ACC112 (cell line): ENCODE data around the gene FERD3L.
A peak's percentile ranks its signal among the peaks of the same experiment; 100 is the strongest.

ENCODE experiments used
- H2AFZ ChIP-seq: fragments of 200-600 bp; sonication (generic); one replicate; pipeline ENCODE4 v1.6.0; 2017; ENCODE audit warnings: antibody characterized with exemption, low read length; ENCODE audit not compliant: unreplicated experiment
- H3K27ac ChIP-seq: fragments of 200-600 bp; sonication (generic); 2 replicates; pipeline ENCODE4 v1.5.1; 2014; ENCODE audit warnings: low read depth, mild to moderate bottlenecking, antibody characterized with exemption, low read length, moderate library complexity
- H3K27me3 ChIP-seq: fragments of 200-600 bp; sonication (generic); 2 replicates; pipeline ENCODE4 v1.6.1; 2014; ENCODE audit warnings: mild to moderate bottlenecking, antibody characterized with exemption, low read length, moderate library complexity, mixed read lengths; ENCODE audit not compliant: insufficient read depth
- H3K36me3 ChIP-seq: fragments of 200-600 bp; sonication (generic); 2 replicates; pipeline ENCODE4 v1.6.1; 2016; ENCODE audit warnings: mild to moderate bottlenecking, antibody characterized with exemption, low read length, moderate library complexity, mixed read lengths; ENCODE audit not compliant: insufficient read depth
- H3K4me1 ChIP-seq: fragments of 200-600 bp; sonication (generic); one replicate; pipeline ENCODE4 v1.6.1; 2016; ENCODE audit warnings: low read length, mixed read lengths; ENCODE audit not compliant: insufficient read depth, unreplicated experiment, control insufficient read depth
- H3K4me3 ChIP-seq: fragments of 200-600 bp; sonication (generic); 2 replicates; pipeline ENCODE4 v1.5.1; 2014; ENCODE audit warnings: mild to moderate bottlenecking, low read depth, low read length
- H3K79me2 ChIP-seq: fragments of 200-600 bp; sonication (generic); one replicate; pipeline ENCODE4 v1.6.0; 2016; ENCODE audit warnings: low read length; ENCODE audit not compliant: control insufficient read depth, unreplicated experiment, insufficient read depth

FERD3L gene

GRCh38 chr7:19117091-19117869 lies 27.9 kb downstream of the FERD3L start, which contains the start of gene TWIST1:
Gene TWIST1 (minus strand): TSS chr7:19117636. CDS start chr7:19117321, 315 bp downstream.
- H3K27me3 ChIP-seq: no peaks in the 10 kb centered on the region
- H3K4me1 ChIP-seq: peaks cover 14% of the 10 kb centered on the region
- H3K36me3 ChIP-seq: 0 out of 2 replicates have a peak, but pooled peaks cover 11% of the 10 kb centered on the region
- H3K4me3 ChIP-seq: peak within 1 kb of the TSS; percentile 96
- peaks cover 46% of the 10 kb centered on the region for H3K79me2 ChIP-seq
- H2AFZ ChIP-seq: peak within 1 kb of the TSS; percentile 85
- peak within 1 kb of the TSS; percentile 62 for H3K27ac ChIP-seq

- H3K27me3 ChIP-seq: no peaks in the 10 kb centered on the region
- peaks cover 14% of the 10 kb centered on the region for H3K4me1 ChIP-seq
- H3K27ac ChIP-seq: peak overlapping the region; percentile 6; the same call in 1 of the 2 replicates
- peak overlapping the region; percentile 96 for H3K4me3 ChIP-seq
- 0 out of 2 replicates have a peak, but pooled peaks cover 11% of the 10 kb centered on the region for H3K36me3 ChIP-seq
- H2AFZ ChIP-seq: peak overlapping the region; percentile 36
- H3K79me2 ChIP-seq: peaks cover 47% of the 10 kb centered on the region
These were observed 28.8 kb downstream of the FERD3L start for GRCh38 chr7:19116121-19117090.

DNA sequence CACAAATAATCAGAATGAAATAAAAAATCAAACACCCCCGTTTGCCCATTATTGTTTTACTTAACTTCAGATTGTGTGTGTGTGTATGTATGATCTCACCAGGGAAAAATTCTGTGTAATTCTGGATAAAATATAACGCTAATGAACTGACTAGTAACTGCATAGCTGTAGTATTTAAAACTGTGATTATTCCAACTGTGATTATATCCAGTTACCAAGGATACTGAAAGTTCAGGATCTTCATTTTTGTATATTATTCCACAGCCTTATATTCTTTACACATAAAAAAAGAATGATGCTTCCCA lies 30.7 kb downstream of the FERD3L start:
- peak overlapping the region; percentile 96 for H3K4me3 ChIP-seq
- peak overlapping the region; percentile 57 for H3K27ac ChIP-seq
- H3K36me3 ChIP-seq: 0 out of 2 replicates have a peak, but pooled peaks cover 11% of the 10 kb centered on the region
- H3K4me1 ChIP-seq: peaks cover 6% of the 10 kb centered on the region
- no peak overlapping the region for H2AFZ ChIP-seq
- H3K79me2 ChIP-seq: peaks cover 47% of the 10 kb centered on the region
- H3K27me3 ChIP-seq: no peaks in the 10 kb centered on the region

- Histone ChIP-seq H3K27ac (peak overlapping the region; percentile 57), H3K4me3 (peak overlapping the region; percentile 96), H3K4me1 (peaks cover 6% of the 10 kb centered on the region), H3K36me3 (0 out of 2 replicates have a peak, but pooled peaks cover 11% of the 10 kb centered on the region), H3K27me3 (no peaks in the 10 kb centered on the region), H3K79me2 (peaks cover 47% of the 10 kb centered on the region), H2AFZ (no peak overlapping the region)
These were observed 31.2 kb downstream of the FERD3L start for GRCh38 chr7:19113855-19114550.

GRCh38 chr7:19113002-19113350 lies 32.2 kb downstream of the FERD3L start:
- peak overlapping the region; percentile 96 for H3K4me3 ChIP-seq
- H3K4me1 ChIP-seq: peaks cover 11% of the 10 kb centered on the region
- peaks cover 47% of the 10 kb centered on the region for H3K79me2 ChIP-seq
- no peaks in the 10 kb centered on the region for H3K27me3 ChIP-seq
- H3K36me3 ChIP-seq: 0 out of 2 replicates have a peak, but pooled peaks cover 11% of the 10 kb centered on the region
- no peak overlapping the region for H3K27ac ChIP-seq
- H2AFZ ChIP-seq: no peak overlapping the region

- H3K4me1 ChIP-seq: peaks cover 11% of the 10 kb centered on the region
- H3K27me3 ChIP-seq: no peaks in the 10 kb centered on the region
- no peak overlapping the region for H2AFZ ChIP-seq
These were observed 32.8 kb downstream of the FERD3L start for GRCh38 chr7:19112274-19113001.

GRCh38 chr7:19111474-19112273 lies 33.5 kb downstream of the FERD3L start:
- H3K27me3 ChIP-seq: no peaks in the 10 kb centered on the region
- 0 out of 2 replicates have a peak, but pooled peaks cover 11% of the 10 kb centered on the region for H3K36me3 ChIP-seq
- H3K79me2 ChIP-seq: peaks cover 44% of the 10 kb centered on the region
- H3K4me3 ChIP-seq: peak overlapping the region; percentile 96
- H3K27ac ChIP-seq: no peak overlapping the region
- H3K4me1 ChIP-seq: peaks cover 11% of the 10 kb centered on the region
- no peak overlapping the region for H2AFZ ChIP-seq

More at GRCh38 chr7:19112274-19113001, 32.8 kb downstream of the FERD3L start:
- H3K36me3 ChIP-seq: 0 out of 2 replicates have a peak, but pooled peaks cover 11% of the 10 kb centered on the region
- peak overlapping the region; percentile 96 for H3K4me3 ChIP-seq
- peaks cover 47% of the 10 kb centered on the region for H3K79me2 ChIP-seq
- H3K27ac ChIP-seq: no peak overlapping the region

GRCh38 chr7:19110776-19111175 lies 34.4 kb downstream of the FERD3L start:
- no peak overlapping the region for H3K27ac ChIP-seq
- H3K79me2 ChIP-seq: peaks cover 35% of the 10 kb centered on the region
- no peak overlapping the region for H3K4me3 ChIP-seq
- 0 out of 2 replicates have a peak, but pooled peaks cover 11% of the 10 kb centered on the region for H3K36me3 ChIP-seq
- no peak overlapping the region for H2AFZ ChIP-seq
- H3K4me1 ChIP-seq: peaks cover 11% of the 10 kb centered on the region
- no peaks in the 10 kb centered on the region for H3K27me3 ChIP-seq

DNA sequence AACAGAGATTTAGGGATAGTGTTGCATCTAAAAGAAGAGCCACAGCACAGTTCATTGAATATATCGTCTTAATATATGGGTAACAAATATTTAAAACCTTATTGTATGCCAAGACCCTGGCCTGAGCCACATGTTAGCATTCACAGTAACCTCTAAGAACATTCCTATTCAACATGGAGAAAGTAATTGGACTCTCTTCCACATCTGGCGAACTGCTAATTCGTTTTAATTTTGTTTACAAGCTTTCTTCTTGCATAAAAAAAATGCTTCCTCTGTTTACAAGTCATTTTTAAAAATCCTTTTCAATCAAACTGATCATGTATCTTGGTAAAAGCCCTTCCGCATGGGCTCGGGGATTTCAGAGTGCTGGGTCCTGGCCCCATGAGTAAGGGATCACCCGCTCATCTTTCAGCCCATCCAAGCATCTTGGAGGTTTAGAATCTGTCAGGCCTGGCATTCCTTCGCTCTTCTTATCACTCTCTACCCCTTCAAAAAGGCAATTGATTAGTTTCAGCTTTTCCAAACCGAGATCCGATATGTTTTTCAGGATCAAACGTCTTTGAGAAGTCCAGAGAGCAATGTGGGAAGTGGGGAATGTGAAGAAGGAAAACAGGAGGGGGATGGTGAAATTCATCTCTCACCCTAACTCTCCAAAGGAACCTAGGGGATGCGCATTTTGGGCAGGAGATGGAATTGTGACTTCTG lies 35.0 kb downstream of the FERD3L start:
- H2AFZ ChIP-seq: no peak overlapping the region
- 0 out of 2 replicates have a peak, but pooled peaks cover 11% of the 10 kb centered on the region for H3K36me3 ChIP-seq
- no peak overlapping the region for H3K4me3 ChIP-seq
- H3K27me3 ChIP-seq: no peaks in the 10 kb centered on the region
- peaks cover 11% of the 10 kb centered on the region for H3K4me1 ChIP-seq
- H3K27ac ChIP-seq: no peak overlapping the region
- peaks cover 29% of the 10 kb centered on the region for H3K79me2 ChIP-seq
